GM21529 (cell line): ENCODE data around the gene FOXE3.

Experiments
- ATAC-seq: cut with Tn5 transposase; IDR thresholded peaks from one replicate; pipeline ENCODE4 v1.9.1; 2021; ENCODE audit not compliant: unreplicated experiment

Gene FOXE3

GRCh38 chr1:47403321-47403910 is 12.7 kb upstream of the FOXE3 start:
- no peak for ATAC-seq

- ATAC-seq: no peak
Observed at GRCh38 chr1:47405697-47406096, 10.4 kb upstream of the FOXE3 start.

- ATAC-seq: no peak
Observed at GRCh38 chr1:47406966-47407365, 9.1 kb upstream of the FOXE3 start.

- ATAC-seq: no peak
Observed at GRCh38 chr1:47407481-47407880, 8.6 kb upstream of the FOXE3 start.

GRCh38 chr1:47409311-47410067 is 6.6 kb upstream of the FOXE3 start:
- no peak for ATAC-seq

- no peak for ATAC-seq
Observed at GRCh38 chr1:47410068-47410455, 6.0 kb upstream of the FOXE3 start.

- ATAC-seq: no peak
Observed at GRCh38 chr1:47411436-47411835, 4.6 kb upstream of the FOXE3 start.

GRCh38 chr1:47412437-47412836 is 3.6 kb upstream of the FOXE3 start:
- ATAC-seq: no peak

- ATAC-seq: no peak
Observed at GRCh38 chr1:47416319-47417169, 459 bp downstream of the FOXE3 start.

- ATAC-seq: no peak
Observed at GRCh38 chr1:47417170-47418044, 1.3 kb downstream of the FOXE3 start.

GRCh38 chr1:47418122-47418521 is 2.0 kb downstream of the FOXE3 start:
- ATAC-seq: no peak

- ATAC-seq: no peak
Observed at GRCh38 chr1:47418681-47419325, 2.7 kb downstream of the FOXE3 start.

GRCh38 chr1:47420547-47420946 is 4.5 kb downstream of the FOXE3 start:
- no peak for ATAC-seq

- no peak for ATAC-seq
Observed at GRCh38 chr1:47423872-47424271, 7.8 kb downstream of the FOXE3 start.

GRCh38 chr1:47424336-47424982 is 8.4 kb downstream of the FOXE3 start:
- no peak for ATAC-seq

- no peak for ATAC-seq
Observed at GRCh38 chr1:47431534-47431933, 15.4 kb downstream of the FOXE3 start.

GRCh38 chr1:47432071-47433036 is 16.3 kb downstream of the FOXE3 start:
- ATAC-seq: peak; percentile 39

- ATAC-seq: no peak
Observed at GRCh38 chr1:47433037-47433421, 16.9 kb downstream of the FOXE3 start.
